Measurements from ENCODE around the gene SGIP1. TPM values are rescaled to one million over a fixed set of nuclear protein-coding genes. Genes with fewer than 3 reads are reported as not detected.
"Not testable (repeated sequence)": the region's sequence is repeated elsewhere in the genome, so short reads cannot be mapped to it uniquely, and the experiment has no call there.

Gene SGIP1
- total RNA-seq, 2 donors from 2014 or later = 1.0 to 2.4 TPM

- ATAC-seq (no peak), DNase-seq (no peak)
- intact Hi-C loops (cut with DNase I, micrococcal nuclease) = no loop called here
These were observed 165.3 kb downstream of the SGIP1 start for GRCh38 chr1:66699213-66699612.

- no peak for ATAC-seq
- no peak for DNase-seq
- intact Hi-C loops (cut with DNase I, micrococcal nuclease) = no loop called here
These were observed 170.4 kb downstream of the SGIP1 start for GRCh38 chr1:66704177-66704875.

DNA sequence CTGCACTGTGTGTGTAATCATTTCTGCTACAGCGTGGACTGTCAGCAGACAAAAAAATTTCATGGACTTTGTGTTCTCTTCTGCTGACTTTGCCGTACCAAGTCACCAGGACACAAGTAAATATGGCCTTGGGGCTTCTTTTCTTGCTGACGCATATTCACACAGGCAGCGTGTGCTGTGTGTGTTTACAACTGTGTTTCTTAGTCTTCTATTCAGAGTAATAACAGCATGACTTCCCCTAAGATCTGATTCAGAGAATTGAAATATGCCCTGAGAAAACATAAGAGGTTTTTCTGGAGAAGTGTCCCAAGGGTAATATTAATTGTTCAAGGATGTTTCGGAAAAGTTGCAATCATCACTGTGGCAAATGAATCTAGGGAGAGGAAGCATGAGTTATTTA, 171.2 kb downstream of the SGIP1 start:
- ATAC-seq (no peak), DNase-seq (no peak)
- intact Hi-C loops (cut with DNase I, micrococcal nuclease) = no loop called here

DNA sequence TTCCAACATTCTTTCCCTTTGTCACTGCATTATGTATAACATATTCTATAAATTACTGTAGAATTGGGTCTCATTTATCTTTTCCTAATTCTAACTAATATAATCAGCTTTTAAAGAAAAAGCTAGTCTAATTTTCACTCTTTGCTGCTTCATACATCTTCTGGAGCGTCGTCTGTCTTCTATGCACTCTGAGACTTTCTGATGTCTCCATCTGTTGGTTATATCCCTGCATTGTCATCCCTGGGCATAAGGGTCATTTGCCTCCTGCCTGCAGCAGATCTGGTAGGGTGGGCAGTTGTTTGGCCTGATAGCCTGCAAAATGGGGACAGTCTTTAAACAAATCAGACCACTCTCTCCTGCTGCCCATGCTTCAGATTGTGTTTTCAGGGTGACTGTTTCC, 177.5 kb downstream of the SGIP1 start:
- intact Hi-C loops (cut with DNase I, micrococcal nuclease) = no loop called here
- ATAC-seq (no peak), DNase-seq (no peak)

DNA sequence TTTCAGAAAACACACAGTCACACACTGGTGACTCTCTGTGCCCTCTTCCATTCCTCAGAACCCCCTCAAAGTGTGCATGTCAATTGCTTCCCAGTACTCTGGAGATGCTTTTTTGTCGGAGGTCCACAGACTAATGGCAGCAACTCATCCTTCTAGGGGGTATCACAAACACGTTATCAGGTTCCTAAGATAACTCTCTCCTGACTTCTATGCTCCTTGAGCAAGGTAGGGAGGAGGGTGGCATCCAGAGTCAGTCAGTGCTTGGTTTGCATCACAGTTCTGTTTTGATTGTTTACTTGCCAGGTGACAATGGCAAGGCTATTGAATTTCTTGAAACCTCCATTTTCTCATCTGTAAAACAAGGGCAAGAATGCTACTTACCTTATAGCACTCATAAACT, 178.9 kb downstream of the SGIP1 start:
- DNase-seq (no peak), ATAC-seq (no peak)
- intact Hi-C loops (cut with DNase I, micrococcal nuclease) = no loop called here

DNA sequence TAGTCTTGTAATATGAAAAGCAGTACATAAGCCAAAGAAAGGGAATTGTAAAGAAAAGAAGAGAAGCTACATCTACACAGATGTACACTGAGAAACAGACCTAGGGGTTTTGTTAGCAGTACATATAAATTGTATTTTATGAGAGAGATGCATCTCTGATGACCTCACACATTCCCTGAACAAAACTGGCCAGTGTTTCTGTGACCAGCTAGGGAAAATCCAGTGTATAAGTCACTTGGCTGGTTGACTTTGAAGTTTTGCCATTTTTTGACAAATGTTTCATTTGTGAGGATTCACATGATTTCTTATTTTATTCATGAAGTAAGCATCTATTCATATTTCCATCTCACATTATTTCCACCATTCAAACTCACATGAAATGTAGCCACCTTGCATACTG, 190.0 kb downstream of the SGIP1 start:
- intact Hi-C loops (cut with DNase I, micrococcal nuclease) = no loop called here
- ATAC-seq (no peak), DNase-seq (no peak)

DNA sequence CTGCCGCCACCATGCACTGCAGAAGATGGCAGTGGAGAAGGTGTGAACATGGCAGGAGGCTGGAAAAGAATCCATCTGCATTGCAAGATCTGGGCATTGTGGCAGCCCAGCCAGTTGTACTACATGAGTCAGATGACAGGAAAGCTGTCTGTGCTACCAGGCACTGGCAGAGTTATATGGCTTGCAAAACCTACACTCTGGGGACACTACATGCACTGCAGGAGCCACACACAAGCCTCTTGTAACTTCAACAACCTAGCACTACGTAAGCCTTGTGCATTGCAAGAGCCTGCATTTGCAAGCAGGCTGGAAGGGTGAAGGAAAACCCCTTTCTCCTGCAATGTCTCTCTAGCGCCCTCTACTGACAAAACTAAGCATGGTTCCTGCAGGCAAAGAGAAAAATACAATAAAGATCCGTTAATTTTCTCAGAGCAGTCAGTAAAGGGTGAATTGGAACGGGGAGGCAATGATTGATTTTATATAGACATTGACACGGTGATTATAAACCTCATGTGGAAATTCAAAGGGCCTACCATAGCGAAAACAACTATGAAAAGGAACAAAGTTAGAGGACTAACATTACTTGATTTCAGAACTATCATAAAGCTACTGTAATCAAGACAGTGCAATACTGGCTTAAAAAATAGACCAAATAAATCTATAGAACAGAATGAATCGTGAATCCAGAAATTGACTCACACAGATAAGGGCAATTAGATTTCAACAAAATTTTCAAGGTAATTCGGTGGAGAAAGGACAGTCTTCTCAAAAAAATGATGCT, 192.1 kb downstream of the SGIP1 start:
- ATAC-seq (peak; percentile 55), DNase-seq (peak in 1 of 2 donors; percentile 22)
- intact Hi-C loops (cut with DNase I, micrococcal nuclease) = no loop called here

DNA sequence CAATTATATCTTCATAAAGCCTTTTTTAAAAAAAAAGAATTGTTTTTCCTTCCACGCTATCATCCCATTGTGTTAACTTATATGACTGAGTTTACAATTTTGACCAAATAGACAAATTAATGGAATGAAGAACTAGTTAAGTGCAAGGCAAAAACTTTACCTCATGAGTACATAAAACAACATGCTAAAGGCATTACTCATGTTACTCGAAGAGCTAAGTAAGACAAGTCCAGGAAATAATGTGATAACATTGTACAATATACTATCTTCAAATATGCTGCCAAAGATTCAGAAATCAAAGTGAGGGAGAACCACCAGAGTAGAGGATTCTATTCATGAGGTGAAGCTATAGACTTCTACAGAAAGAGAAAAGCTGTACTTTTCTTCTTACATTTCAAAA, 194.1 kb downstream of the SGIP1 start:
- intact Hi-C loops (cut with DNase I, micrococcal nuclease) = no loop called here
- DNase-seq = no peak
- ATAC-seq = no peak

GRCh38 chr1:66728716-66729115, 194.8 kb downstream of the SGIP1 start:
- DNase-seq; intact Hi-C loops (cut with DNase I, micrococcal nuclease); ATAC-seq: not testable (repeated sequence)

DNA sequence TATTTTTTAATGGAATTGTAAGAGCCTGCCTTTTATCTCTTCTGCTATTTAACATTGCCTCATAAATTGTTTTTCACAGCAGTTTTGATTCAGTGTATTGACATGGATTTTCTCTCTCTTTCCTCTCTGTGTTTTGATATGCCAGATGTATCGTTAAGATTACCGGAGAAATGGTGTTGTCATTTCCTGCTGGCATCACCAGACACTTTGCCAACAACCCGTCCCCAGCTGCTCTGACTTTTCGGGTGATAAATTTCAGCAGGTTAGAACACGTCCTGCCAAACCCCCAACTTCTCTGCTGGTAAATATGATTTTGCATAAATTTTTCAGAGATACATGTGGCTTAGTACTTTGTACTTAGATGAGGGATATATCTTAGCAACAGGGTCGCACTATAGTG, 195.2 kb downstream of the SGIP1 start:
- intact Hi-C loops (cut with DNase I, micrococcal nuclease) = no loop called here
- ATAC-seq (no peak), DNase-seq (no peak)

DNA sequence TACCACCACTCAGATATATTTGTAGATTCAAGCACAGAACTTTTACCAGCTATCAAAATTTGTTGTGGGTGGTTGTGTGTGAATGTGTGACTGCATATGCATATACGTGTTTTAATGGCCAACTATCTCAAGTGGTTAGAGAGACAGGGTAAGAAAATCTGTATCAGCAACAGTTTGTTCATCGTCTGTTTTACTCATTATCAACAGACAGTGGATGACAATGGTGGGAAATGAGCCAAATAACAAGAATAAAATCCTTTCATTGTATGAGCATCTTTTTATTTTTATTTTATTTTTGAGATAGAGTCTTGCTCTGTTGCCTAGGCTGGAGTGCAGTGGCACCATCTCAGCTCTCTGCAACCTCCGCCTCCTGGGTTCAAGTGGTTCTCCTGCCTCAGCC, 195.6 kb downstream of the SGIP1 start:
- ATAC-seq (no peak), DNase-seq (no peak)
- intact Hi-C loops (cut with DNase I, micrococcal nuclease) = no loop called here

DNA sequence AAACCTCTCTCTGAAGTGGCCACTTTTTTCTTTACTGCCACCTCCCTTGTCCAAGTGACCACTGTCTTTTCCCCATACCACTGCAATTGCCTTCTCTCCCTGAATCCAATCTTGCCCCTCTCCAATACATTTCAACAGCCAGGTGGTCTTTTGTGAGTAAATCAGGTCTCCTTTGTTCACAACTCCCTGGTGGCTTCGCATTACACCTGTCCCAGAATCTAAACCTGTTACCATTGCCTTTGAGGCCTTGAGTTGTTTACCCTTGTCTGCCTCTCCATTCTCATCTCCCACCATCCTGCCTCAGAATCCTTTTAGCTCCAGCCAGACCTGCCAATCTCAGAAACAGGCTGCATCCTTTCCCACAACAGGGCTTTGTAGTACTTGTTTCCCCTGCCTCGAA, 196.5 kb downstream of the SGIP1 start:
- intact Hi-C loops (cut with DNase I, micrococcal nuclease) = no loop called here
- DNase-seq (no peak), ATAC-seq (no peak)

DNA sequence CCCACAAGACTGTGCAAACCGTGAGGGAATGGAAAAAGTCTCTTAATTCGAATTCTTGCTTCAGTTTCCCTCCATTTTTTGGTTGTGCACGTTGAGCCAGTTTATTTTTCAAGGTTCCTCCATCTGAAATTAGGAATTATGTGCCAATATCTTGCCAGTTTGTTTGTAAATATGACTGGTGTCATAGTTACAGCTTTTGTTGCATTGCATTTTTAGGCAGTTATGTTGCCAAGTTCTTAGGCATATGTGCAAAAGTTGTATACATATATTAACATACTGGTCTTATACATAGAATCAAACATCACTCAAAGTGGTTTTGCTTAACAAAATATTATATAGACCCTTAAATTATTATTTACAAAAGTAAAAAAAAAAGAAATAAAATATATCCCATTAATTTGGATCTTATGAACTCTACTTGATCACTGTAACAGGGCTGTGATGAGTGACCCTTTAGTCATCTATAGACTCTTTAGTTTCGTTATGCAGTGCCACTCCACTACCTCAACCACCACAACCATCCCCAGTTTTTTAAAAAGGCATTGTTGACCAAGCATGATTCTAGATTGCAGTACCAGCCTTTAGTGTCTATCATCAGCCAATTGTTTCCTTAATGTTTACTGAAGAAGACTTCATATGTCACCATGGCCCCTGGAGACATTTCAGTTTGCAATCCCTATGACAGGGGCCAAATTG, 197.4 kb downstream of the SGIP1 start:
- intact Hi-C loops (cut with DNase I, micrococcal nuclease) = no loop called here
- ATAC-seq (no peak), DNase-seq (no peak)

DNA sequence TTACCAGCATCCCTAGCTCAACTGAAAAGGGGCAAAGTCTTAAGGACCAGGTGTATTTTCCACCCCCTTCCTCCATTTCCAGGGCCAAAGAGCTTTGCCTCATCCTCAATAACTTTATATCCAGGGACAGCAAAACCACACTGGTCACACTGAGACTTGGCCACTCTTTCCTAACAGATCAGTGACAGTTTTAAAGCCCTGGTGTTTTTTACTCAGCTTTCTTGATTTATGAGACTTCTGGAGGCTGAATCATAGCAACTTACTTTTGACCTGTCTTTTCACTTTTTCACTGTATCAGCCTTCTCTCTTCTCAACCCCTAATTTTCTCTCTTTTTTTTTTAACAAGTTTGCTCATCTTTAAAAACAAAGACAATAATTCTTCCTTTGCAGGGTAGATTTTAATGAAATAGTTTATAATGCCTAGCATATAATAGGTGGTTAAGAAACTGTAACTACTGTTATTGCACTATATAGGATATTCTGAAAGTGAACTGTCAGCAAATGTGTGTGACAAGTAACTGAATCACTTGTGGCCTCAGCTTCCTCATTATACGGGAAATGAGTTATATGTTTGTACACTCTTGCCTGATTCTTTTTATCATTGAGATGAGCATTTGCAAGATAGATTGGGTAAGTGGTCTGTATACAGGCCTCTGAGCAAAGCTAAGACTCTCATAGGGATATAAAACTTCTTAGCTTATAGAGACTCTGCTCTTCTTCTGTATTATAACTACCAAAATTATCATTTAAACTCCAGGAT, 198.6 kb downstream of the SGIP1 start:
- no peak for DNase-seq
- no peak for ATAC-seq
- intact Hi-C loops (cut with DNase I, micrococcal nuclease) = no loop called here

GRCh38 chr1:66733348-66734017, 199.5 kb downstream of the SGIP1 start:
- no peak for ATAC-seq
- intact Hi-C loops (cut with DNase I, micrococcal nuclease) = no loop called here

DNA sequence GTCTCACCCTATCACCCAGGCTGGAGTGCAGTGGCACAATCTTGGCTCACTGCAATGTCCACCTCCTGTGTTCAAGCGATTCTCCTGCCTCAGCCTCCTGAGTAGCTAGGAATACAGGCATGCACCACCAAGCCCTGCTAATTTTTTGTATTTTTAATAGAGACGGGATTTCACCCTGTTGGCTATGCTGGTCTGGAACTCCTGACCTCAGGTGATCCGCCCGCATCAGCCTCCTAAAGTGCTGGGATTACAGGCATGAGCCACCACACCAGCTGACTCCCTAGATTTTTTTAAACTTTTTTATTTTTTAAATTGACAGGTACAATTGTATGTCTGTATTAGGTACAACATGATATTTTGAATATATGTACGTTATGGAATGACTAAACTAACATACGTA, 200.6 kb downstream of the SGIP1 start:
- ATAC-seq, DNase-seq: not testable (repeated sequence)

More at GRCh38 chr1:66733348-66734017, 199.5 kb downstream of the SGIP1 start:
- no peak for DNase-seq

DNA sequence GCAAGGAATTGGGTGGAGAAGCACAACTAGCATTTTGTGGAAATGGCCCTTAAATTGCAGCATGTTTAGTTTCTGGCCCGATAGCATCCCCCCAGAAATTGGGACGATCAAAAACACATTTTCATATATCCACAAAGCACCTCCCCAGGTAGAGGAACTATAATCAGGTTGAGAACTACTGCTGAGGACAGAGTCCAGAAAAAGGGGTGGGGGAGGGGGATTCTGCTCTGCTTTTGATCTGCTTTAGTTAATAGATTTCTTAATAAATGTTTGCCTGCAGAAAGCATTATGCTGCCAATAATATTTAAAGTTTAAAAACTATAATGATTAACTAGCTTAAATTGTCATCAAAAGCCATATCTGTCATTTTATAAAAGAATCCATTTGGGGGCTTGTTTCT, 203.9 kb downstream of the SGIP1 start:
- intact Hi-C loops (cut with DNase I, micrococcal nuclease) = no loop called here
- ATAC-seq = no peak
- DNase-seq = no peak

More for the DNA sequence above, 200.6 kb downstream of the SGIP1 start:
- intact Hi-C loops (cut with DNase I, micrococcal nuclease) = not testable (repeated sequence)

DNA sequence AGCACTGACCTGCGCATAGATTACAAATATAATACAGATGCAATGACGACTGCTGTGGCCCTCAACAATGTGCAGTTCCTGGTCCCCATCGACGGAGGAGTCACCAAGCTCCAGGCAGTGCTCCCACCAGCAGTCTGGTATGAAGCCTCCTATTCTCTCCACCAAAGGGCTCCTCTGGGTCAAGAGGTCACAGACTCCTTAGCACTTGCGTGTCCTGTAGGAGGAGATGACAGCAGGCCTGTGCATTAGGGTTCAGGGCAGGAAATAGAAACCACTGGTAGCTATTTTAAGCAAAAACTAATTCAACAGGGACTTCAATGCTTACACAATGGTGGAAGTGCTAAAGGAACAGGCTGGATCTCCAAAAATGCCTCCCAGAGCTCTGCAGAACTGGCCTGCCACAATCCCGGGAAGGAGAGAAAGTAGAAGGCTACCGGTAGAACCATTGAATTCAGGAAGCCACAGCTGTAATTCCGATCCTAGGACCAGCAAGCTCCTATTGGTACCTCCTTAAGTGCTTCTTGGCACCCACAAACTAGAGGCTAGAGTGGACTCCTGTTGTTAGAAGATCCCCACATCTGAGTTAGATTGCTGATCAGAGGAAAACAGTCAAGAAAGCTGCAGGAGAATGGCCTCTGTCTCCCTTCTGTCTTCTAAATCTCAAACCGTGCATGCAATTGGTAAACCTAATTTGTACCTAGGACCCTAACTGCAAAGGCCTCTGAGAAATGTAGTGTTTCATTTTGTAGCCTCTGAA, 205.6 kb downstream of the SGIP1 start:
- DNase-seq = no peak
- intact Hi-C loops (cut with DNase I, micrococcal nuclease) = no loop called here
- no peak for ATAC-seq

Data from left colon (tissue), 2 donors.